OCI-LY7 (cell line): ENCODE data around the gene MISP.

ENCODE experiments used
- EZH2phosphoT487 ChIP-seq: fragments of 200-600 bp; sonication (generic); IDR thresholded peaks from 2 replicates; pipeline ENCODE4 v1.6.1; 2018; ENCODE audit warnings: low read depth, borderline replicate concordance, mild to moderate bottlenecking, mixed run types, antibody characterized with exemption, low read length, moderate library complexity, mixed read lengths
- TF ChIP-seq, protein P1 (sequence below): fragments of 200-600 bp; sonication (generic); conservative IDR thresholded peaks from 2 replicates; pipeline ENCODE4 v1.5.1; 2014; ENCODE audit warnings: mild to moderate bottlenecking, antibody characterized with exemption, low read length, moderate library complexity, mixed read lengths

DNA sequence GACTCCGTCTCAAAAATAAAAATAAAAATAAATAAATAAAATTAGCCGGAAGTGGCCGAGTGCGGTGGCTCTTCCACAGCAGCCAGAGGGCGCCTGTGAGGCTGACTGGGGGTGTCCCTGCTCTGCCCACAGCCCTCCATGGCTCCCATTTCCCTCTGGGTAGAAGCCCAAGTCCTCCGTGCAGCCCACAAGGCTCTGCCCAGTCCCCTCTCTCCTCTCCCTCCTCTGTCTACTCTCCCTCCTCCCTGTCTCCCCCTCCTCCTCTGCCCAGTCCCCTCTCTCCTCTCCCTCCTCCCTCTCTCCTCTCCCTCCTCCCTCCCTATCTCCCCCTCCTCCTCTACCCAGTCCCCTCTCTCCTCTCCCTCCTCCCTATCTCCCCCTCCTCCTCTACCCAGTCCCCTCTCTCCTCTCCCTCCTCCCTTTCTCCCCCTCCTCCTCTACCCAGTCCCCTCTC lies 20.4 kb downstream of the MISP start:
- TF ChIP-seq, protein P1, sequence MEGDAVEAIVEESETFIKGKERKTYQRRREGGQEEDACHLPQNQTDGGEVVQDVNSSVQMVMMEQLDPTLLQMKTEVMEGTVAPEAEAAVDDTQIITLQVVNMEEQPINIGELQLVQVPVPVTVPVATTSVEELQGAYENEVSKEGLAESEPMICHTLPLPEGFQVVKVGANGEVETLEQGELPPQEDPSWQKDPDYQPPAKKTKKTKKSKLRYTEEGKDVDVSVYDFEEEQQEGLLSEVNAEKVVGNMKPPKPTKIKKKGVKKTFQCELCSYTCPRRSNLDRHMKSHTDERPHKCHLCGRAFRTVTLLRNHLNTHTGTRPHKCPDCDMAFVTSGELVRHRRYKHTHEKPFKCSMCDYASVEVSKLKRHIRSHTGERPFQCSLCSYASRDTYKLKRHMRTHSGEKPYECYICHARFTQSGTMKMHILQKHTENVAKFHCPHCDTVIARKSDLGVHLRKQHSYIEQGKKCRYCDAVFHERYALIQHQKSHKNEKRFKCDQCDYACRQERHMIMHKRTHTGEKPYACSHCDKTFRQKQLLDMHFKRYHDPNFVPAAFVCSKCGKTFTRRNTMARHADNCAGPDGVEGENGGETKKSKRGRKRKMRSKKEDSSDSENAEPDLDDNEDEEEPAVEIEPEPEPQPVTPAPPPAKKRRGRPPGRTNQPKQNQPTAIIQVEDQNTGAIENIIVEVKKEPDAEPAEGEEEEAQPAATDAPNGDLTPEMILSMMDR: peak; percentile 61
- TF ChIP-seq EZH2phosphoT487: no peak
